Measurements from ENCODE around the gene NOP56.

- TF ChIP-seq CTCF (optimal IDR thresholded peaks at IDR 0.05 in 1 of 3, IDR thresholded peaks at IDR 0.05 in 1 of 3, conservative IDR thresholded peaks at IDR 0.05 in 1 of 3; ENCODE audit: extremely low read depth in 1 of 3, insufficient read depth in 2 of 3, low read length in 3 of 3) (no peak), EZH2 (IDR thresholded peaks at IDR 0.05; ENCODE audit: low read length) (no peak)
Observed at GRCh38 chr20:2612073-2612472, 40.4 kb upstream of the NOP56 start.
